ENCODE data around the gene SCARB1.

The SCARB1 gene

DNA sequence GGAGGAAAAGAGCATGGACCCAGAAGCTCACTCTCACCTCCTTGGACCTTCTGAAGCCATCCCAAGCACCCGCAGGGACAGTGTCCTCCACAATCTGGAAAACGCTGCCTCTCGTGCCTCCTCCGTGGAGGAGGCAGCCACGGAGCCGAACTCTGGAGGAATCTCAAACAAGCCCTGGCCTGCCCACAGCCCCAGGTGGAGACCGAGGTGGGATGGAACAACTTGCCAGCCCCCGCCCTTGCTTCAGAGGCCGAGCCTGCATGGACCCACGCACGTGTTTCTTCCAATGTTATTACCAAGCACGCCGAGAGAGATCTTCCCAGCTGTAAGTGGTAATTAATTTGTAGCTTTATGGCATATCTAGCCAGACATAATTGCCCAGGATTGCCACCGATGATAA is 61.3 kb downstream of the SCARB1 start:
- DNase-seq (ENCODE audit: low read depth, low spot score): no peak

GRCh38 chr12:124800506-124800905 is 63.2 kb downstream of the SCARB1 start:
- DNase-seq (ENCODE audit: low read depth, low spot score): no peak

DNA sequence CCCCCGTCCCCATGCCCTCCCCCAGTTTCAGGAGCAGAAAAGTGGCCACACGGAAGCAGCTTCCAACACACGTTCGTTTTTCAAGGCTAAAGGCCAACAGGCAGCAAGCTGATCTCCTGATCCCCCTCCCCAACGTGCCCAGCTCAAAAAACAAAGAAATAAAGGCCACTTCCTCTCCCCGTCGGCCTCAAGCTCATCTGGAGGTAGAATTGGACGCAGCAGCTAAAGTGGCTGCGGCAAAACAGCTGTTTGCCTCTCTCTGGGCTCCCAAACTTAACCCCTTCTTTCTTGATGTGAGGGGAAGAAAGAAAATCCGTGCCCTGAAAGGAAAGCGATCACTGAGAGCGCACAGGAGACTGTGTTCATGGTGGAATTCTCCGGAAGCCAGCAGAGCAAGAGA is 66.3 kb downstream of the SCARB1 start:
- no peak for DNase-seq (ENCODE audit: low read depth, low spot score)

- DNase-seq (ENCODE audit: low read depth, low spot score): no peak
These were observed 67.2 kb downstream of the SCARB1 start for GRCh38 chr12:124796303-124796960.

GRCh38 chr12:124795081-124795948 is 68.3 kb downstream of the SCARB1 start:
- DNase-seq (ENCODE audit: low read depth, low spot score): no peak

DNA sequence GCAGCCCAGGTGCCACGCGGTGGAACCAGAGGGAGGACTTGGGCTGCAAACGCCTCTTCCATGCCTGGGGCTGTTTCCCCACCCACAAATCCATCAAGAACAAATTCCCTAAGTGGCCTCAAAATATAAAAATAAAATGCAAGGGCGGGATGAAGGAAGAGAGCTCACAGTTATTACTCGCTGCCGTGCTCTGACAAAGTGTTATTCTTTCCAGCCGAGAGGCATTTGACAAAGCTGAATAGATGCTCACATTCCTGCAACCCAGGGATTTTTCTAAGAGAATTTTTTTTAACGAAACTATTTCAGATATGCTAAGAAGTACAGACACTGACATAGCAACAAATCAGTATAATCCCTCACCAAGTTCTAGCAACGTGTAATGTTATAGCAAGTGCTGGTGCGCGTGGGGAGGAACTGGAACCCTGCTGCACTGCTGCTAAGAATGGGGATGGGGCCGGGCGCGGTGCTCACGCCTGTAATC is 70.7 kb downstream of the SCARB1 start:
- no peak for DNase-seq (ENCODE audit: low read depth, low spot score)

- no peak for DNase-seq (ENCODE audit: low read depth, low spot score)
These were observed 71.5 kb downstream of the SCARB1 start for GRCh38 chr12:124792156-124792555.

- no peak for DNase-seq (ENCODE audit: low read depth, low spot score)
These were observed 72.8 kb downstream of the SCARB1 start for GRCh38 chr12:124790650-124791400.

DNA sequence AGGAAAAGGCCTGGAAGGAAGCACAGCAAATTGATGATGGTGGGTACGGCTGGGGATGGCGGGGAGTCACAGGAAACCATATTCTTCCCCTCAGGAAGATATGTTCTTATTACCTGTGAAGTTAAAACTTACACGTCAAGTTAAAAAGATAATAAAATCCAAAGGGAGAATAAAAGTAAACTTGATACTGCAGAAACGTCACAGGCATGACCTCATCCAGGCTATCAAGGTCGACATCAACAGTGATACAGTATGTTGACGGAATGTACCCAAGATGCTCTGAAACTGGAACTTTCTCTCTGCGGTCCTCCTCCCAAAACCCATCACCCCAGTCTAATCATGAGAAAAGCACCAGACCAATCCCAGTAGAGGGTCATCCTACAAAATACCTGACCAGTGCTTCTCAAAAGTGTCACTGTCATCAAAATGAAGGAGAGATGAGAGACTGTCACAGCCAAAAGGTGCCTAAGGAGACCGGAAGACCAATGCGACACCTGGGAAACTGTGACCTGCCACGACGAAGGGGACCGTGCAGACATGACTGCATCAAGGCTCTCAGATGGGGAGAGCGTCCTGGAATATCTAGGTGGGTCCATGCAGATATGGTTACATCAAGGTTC is 74.6 kb downstream of the SCARB1 start:
- no peak for DNase-seq (ENCODE audit: low read depth, low spot score)

DNA sequence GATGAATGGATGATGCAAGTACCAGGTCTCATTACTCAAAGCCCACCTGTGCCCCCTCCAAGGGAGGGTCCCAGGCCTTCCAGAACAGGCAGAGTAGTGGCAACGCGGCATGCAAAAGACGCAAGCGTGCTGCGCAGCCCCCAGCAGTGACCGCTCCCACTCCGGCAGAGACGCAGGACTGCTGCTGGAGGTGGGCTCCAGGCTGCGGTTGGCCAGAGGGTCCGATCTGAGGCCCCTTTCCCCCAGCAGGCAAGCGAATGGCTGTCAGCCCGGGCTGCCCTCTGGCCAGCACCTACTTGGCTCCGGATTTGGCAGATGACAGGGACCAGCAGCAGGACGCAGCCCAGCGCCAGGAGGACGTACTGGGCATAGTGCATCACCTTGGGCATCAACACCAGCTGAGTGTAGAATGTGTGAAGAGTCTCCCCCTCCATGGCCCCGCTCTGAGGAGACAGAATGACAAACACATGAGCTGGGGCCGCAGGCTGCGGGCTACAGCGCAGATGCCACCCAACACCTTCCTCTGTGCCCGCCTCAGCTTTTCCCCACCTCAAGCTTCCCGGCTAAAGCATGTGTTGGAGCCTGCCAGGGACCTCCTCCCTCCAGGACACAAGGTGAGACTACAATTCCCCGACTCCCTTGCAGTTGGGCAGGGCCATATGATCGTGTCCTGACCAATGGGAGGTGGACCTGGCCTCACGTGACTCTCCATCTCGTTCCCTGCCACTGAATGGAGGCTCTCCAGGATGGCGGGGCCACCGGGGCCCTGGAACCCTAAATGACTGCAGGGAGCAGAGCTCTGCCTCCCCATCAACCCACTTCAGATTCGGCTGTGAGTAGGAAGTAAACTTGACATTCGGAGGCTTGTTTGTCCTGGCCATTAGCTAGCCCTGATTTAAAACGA is 77.4 kb downstream of the SCARB1 start:
- DNase-seq (ENCODE audit: low read depth, low spot score): peak; percentile 50

- no peak for DNase-seq (ENCODE audit: low read depth, low spot score)
These were observed 78.6 kb downstream of the SCARB1 start for GRCh38 chr12:124784871-124785572.

DNA sequence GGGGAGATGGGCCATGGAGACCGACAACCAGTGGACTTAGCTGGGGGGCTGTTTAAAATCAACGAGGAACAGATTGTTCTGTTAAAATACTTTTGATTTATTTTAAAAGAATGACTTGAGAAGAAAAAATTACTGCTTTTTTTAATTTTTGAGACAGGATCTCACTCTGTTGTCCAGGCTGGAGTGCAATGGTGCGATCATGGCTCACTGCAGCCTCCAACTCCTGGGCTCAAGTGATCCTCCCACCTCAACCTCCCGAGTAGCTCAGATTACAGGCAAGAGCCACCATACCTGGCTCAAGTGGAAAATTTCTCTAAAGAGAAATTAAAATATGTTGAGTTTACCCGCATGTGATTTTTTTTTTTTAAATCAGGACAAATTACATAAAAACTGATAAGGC is 80.6 kb downstream of the SCARB1 start:
- no peak for DNase-seq (ENCODE audit: low read depth, low spot score)

DNA sequence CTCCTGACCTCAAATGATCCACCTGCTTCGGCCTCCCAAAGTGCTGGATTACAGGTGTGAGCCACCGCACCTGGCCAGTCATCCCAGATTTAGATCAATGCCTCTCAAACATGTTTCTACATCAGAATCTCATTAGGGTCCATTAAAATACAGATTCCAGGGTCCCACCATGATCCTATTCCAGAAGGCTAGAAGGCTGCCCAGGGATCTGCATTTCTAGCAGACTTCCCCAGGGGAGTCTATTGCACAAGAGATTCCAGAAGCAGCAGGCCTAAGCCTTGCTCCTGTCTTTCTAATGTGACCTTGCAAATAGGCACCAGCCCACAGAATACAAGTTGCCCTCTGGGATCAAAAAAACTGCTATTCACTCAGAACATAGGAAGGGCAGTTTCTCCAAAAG is 81.5 kb downstream of the SCARB1 start:
- DNase-seq (ENCODE audit: low read depth, low spot score): no peak

DNA sequence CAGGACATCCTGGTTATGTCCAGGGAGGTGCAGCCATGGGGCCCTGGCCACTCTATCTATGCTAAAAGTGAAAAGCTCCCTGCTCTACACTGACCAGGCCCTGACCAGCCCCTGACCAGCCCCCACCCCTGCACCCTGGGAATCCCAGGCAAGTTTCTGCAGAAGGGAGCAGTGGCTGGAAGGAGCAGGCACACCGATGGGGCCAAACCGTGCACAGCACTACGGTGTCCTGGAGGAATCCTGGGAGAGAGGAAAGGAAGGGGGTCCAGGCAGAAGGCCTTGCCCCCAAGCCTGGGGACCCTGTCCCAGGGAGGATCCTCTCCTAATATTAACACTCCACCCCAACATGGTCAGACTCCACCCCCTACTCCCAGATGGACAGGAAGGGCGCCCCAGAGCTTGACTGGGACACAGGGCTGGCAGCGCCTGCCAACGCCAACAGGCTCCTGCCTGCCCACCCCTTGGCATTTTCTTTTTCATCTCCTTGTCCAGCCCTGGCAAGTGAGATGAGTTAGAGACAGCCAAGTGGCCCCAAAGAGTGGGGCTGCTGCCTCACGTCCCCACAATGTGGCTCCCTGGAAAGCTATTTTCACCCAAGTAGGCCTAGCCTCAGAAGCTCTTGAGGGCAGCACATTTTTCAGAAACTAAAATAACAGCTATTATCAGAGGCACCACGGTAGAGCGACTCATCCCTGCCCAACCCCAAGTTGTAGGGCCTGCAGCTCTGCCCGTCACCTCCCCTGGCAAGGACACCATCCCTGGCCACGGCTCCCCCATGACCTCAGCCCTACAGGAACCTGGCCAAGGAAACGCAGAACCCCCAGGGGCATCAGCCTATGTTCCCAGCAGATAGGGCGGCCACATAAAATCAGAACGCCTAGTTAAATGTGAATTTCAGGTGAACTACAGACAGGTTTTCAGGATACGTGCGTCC is 82.6 kb downstream of the SCARB1 start:
- no peak for DNase-seq (ENCODE audit: low read depth, low spot score)

GRCh38 chr12:124780336-124780735 is 83.3 kb downstream of the SCARB1 start:
- no peak for DNase-seq (ENCODE audit: low read depth, low spot score)

DNA sequence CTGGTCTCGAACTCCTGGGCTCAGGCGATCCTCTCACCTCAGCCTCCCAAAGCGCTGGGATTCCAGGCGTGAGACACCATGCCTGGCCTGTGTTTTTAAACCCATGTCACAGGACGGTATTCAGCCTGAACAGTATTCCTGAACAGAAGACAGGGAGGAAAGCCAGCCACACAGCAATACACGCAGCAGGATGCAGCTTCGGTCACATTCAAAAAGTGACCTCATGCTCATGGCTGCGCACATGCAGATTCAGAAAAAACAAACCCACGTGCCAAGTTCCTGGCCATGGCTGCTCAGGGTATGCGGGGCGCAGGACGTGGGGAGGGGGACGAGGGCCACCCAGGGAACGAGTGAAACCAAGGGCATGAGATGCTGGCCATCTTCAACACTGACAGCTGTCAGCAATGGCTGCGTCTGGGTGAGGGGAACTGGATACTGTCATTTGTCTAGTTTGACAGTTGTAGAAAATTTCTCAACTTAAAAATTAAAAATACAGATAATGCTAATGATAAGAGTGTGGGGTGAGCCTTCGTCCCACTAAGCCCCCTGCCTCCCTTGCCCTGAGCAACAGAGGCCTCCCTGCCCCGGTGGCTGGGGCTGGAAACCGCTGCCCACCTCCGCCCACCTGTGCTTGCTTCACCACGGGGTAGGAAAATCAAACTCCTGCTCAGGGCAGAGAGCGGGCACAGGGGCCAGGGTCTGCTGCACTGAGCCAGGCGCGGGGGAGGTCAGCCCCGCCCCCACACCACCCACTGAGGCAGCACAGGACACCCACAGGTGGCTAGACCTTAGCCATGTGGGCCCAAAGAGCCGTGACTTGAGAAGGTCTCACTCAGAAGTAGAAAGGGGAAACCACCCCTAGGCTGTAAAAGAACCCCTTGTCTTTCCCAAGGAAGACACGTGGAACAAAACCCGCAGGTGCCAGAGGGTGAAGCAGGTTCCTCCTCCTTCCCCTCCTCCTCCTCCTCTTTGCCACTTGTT is 84.2 kb downstream of the SCARB1 start:
- DNase-seq (ENCODE audit: low read depth, low spot score): peak; percentile 67

DNA sequence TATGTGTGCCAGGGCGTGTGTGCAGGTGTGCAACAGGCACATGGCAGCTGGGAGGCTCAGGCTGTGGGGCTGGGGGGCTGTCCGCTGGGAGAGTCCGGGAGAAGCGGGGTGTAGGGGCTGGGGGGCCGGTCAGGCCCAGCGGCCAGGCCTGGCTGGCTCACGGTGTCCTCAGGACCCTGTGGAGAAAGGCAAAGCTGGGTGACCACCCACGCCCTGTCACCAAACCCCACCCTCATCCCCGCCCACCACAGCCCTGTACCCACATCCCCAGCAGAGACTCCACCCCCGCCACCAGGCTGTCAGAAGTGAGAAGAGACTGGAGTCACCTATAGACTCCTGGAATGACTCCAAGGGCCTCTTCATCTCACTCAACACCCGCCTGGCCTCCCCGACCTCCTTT is 85.3 kb downstream of the SCARB1 start:
- no peak for DNase-seq (ENCODE audit: low read depth, low spot score)

Measured in brain pericyte (primary cell).